ENCODE data around the gene CDT1.
"Not testable (repeated sequence)": the region's sequence is repeated elsewhere in the genome, so short reads cannot be mapped to it uniquely, and the experiment has no call there.

CDT1 gene

DNA sequence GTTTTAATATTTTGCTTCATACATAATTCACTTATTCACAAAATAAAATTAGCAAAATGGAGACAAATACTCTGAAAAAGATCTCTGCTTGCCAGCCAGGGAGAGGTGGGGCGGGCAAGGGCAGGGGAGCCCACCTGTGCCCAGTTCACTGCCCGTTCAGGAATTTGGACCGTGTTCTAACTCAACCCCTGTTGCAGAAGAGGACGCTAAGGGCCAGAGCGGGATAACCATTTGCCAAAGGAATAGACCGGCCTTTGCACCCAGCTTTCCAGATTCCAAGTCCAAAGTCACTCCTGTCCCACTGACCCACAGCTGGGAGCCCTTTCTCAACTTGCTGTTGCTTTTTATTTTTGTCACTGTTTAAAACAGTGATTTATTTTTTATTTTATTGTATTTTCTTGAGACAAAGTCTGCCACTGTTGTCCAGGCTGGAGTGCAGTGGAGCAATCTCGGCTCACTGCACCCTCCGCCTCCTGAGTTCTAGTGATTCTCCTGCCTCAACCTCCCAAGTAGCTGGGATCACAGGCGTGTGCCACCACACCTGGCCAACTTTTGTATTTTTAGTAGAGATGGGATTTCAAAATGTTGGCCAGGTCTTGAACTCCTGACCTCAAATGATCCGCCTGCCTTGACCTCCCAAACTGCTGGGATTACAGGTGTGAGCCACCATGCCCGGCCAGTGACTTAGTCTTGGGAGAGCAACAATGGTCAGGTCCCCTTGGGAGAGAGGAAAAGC, 15.8 kb upstream of the CDT1 start:
- Histone ChIP-seq H3K9ac (ENCODE audit: low read length) (no peak overlapping the region), H3K36me3 (ENCODE audit: insufficient read depth, low read length) (no peaks in the 10 kb centered on the region), H3K27me3 (ENCODE audit: control insufficient read depth in 1 of 2, insufficient read depth in 2 of 2, low read length in 2 of 2) (peaks cover 0 to 14% of the 10 kb centered on the region in 2 donors), H3K4me3 (ENCODE audit: low read depth in 1 of 2, low read length in 2 of 2) (no peak overlapping the region), H3K4me1 (ENCODE audit: insufficient read depth, low read length) (peaks cover 8% of the 10 kb centered on the region), H3K9me3 (ENCODE audit: low read length) (no peaks in the 10 kb centered on the region), H3K27ac (ENCODE audit: low read depth, low read length) (no peak overlapping the region)

DNA sequence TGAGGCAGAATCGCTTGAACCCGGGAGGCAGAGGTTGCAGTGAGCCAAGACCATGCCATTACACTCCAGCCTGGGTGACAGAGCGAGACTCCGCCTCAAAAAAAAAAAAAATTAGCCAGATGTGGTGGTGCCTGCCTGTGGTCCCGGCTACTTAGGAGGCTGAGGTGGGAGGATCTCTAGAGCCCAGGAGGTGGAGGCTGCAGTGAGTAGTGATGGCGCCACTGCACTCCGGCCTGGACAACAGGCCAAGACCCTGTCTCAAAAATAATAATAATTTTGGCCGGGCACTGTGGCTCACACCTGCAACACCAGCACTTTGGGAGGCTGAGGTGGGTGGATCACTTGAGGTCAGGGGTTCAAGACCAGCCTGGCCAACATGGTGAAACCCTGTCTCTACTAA, 14.8 kb upstream of the CDT1 start:
- not testable (repeated sequence) for H3K36me3 ChIP-seq (ENCODE audit: insufficient read depth, low read length); H3K27ac ChIP-seq (ENCODE audit: low read depth, low read length); H3K9me3 ChIP-seq (ENCODE audit: low read length); H3K4me3 ChIP-seq (ENCODE audit: low read depth in 1 of 2, low read length in 2 of 2); H3K4me1 ChIP-seq (ENCODE audit: insufficient read depth, low read length); H3K9ac ChIP-seq (ENCODE audit: low read length)
- peaks cover 0 to 22% of the 10 kb centered on the region in 2 donors for H3K27me3 ChIP-seq (ENCODE audit: control insufficient read depth in 1 of 2, insufficient read depth in 2 of 2, low read length in 2 of 2)

DNA sequence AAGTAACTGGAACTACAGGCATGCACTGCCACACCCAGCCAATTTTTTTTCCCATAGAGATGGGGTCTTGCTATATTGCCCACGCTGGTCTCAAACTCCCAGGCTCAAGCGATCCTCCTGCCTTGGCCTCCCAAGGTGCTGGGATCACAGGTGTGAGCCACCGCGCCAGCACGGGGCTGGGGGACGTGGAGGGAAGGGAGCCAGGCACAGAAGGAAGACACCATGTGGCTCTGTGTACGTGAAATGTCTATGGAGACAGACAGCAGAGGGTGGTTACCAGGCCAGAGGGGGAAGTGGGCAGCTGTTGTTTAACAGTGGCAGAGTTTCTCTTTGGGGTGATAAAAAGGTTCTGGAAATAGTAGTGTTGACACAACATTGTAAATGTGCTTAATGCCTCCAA, 14.0 kb upstream of the CDT1 start:
- no peaks in the 10 kb centered on the region for H3K36me3 ChIP-seq (ENCODE audit: insufficient read depth, low read length)
- no peak overlapping the region for H3K9ac ChIP-seq (ENCODE audit: low read length)
- peaks cover 0 to 22% of the 10 kb centered on the region in 2 donors for H3K27me3 ChIP-seq (ENCODE audit: control insufficient read depth in 1 of 2, insufficient read depth in 2 of 2, low read length in 2 of 2)
- H3K4me3 ChIP-seq (ENCODE audit: low read depth in 1 of 2, low read length in 2 of 2), result no peak overlapping the region
- H3K9me3 ChIP-seq (ENCODE audit: low read length), result no peaks in the 10 kb centered on the region
- H3K27ac ChIP-seq (ENCODE audit: low read depth, low read length), result no peak overlapping the region
- no peaks in the 10 kb centered on the region for H3K4me1 ChIP-seq (ENCODE audit: insufficient read depth, low read length)

DNA sequence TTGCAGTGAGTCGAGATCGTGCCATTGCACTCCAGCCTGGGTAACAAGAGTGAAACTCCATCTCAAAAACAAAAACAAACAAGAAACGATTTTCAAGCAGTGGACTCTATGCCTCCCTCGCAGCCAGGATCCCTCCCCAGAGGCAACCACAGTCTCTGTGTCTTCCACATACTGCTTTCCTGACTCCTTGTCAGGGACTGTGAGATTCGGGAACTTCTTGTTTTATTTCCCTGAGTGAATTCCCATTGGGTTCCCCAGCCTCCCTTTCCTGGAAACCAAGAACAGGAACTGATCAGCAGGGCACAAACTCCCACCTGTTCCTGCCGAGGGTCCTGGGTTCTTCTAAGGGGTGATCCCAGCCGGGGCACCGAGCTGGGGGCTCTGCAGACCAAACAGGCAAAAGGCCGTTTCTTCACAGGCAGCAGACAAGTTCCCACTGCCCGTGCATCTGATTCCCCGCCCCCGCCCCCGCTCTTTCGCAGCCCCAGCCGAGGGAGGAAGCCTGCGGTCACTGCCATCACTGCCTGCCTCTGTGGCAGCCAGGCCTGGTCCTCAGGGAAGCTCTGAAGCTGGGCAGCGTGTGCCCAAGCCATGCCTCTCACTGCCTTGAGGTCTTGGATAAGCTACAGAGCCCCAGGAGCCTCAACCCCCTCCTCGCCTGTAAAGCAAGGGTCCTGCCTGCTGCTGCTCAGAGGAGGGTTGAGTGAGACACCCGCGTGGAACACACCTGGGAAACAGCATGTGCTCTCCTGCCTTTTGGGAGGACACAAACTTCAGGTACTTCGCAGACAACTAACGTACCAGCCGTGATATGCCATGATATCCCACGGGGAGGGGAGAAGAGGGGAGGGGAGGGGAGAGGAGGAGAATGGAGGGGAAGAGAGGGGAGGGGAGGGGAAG, 13.0 kb upstream of the CDT1 start:
- Histone ChIP-seq H3K36me3 (ENCODE audit: insufficient read depth, low read length) (no peaks in the 10 kb centered on the region), H3K9ac (ENCODE audit: low read length) (no peak overlapping the region), H3K4me1 (ENCODE audit: insufficient read depth, low read length) (no peaks in the 10 kb centered on the region), H3K27me3 (ENCODE audit: control insufficient read depth in 1 of 2, insufficient read depth in 2 of 2, low read length in 2 of 2) (peaks cover 0 to 22% of the 10 kb centered on the region in 2 donors), H3K27ac (ENCODE audit: low read depth, low read length) (no peak overlapping the region), H3K9me3 (ENCODE audit: low read length) (no peaks in the 10 kb centered on the region), H3K4me3 (ENCODE audit: low read depth in 1 of 2, low read length in 2 of 2) (no peak overlapping the region)

DNA sequence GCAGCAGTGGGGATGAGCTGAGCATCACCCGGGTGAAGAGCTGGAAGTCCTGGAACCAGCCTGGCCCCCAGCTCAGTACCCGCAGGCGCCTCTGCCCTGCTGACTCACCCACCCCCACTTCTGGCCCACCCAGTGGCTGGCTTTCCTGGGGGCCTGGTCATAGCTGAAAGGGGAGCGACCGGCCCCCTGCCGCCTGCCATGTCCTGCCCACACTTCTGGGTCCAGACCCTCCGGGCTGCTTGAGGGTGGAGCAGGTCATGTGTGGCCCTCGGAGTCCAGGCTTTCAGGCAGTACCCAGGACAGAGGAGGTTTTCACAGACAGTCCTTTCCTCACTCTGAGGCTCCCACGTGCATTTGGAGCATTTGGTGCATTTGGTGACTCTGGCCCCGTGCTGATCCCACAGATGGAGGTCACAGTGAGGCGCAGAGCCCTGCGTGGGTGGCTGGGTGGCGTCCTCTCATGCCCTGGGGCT, 11.5 kb upstream of the CDT1 start:
- Histone ChIP-seq H3K9me3 (ENCODE audit: low read length) (no peaks in the 10 kb centered on the region), H3K27ac (ENCODE audit: low read depth, low read length) (no peak overlapping the region), H3K9ac (ENCODE audit: low read length) (no peak overlapping the region), H3K27me3 (ENCODE audit: control insufficient read depth in 1 of 2, insufficient read depth in 2 of 2, low read length in 2 of 2) (peaks cover 0 to 22% of the 10 kb centered on the region in 2 donors), H3K36me3 (ENCODE audit: insufficient read depth, low read length) (no peaks in the 10 kb centered on the region), H3K4me1 (ENCODE audit: insufficient read depth, low read length) (no peaks in the 10 kb centered on the region), H3K4me3 (ENCODE audit: low read depth in 1 of 2, low read length in 2 of 2) (no peak overlapping the region)

DNA sequence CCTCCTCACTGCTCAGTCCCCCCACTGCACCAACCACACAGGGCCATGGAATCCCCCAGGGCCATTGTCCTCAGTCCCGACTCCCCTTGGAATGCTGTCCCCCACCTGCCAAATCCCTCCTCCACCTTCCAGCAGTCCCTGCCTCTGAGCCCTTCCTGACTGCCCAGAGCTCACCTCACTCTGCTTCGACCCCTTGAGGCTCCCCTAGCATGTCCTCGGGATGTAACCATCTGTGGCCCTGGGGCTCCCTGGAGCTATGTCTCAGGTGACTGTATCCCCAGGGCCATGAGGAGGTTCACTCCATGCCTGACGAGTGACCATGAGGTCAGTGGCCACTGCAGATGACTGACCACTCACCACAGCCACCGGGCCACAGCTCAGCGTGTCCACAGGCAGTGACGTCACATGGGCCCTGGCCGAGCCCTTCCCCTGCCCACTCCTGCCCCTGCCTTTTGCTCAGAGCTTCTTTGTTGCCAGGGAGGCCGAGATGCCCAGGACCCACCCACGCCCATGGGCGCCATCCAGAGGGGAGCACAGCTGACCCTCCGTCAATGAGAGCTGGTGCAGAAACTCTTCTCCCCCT, 10.8 kb upstream of the CDT1 start:
- Histone ChIP-seq H3K36me3 (ENCODE audit: insufficient read depth, low read length) (no peaks in the 10 kb centered on the region), H3K9me3 (ENCODE audit: low read length) (no peaks in the 10 kb centered on the region), H3K9ac (ENCODE audit: low read length) (no peak overlapping the region), H3K27me3 (ENCODE audit: control insufficient read depth in 1 of 2, insufficient read depth in 2 of 2, low read length in 2 of 2) (peaks cover 0 to 22% of the 10 kb centered on the region in 2 donors), H3K27ac (ENCODE audit: low read depth, low read length) (no peak overlapping the region), H3K4me1 (ENCODE audit: insufficient read depth, low read length) (no peaks in the 10 kb centered on the region), H3K4me3 (ENCODE audit: low read depth in 1 of 2, low read length in 2 of 2) (no peak overlapping the region)

DNA sequence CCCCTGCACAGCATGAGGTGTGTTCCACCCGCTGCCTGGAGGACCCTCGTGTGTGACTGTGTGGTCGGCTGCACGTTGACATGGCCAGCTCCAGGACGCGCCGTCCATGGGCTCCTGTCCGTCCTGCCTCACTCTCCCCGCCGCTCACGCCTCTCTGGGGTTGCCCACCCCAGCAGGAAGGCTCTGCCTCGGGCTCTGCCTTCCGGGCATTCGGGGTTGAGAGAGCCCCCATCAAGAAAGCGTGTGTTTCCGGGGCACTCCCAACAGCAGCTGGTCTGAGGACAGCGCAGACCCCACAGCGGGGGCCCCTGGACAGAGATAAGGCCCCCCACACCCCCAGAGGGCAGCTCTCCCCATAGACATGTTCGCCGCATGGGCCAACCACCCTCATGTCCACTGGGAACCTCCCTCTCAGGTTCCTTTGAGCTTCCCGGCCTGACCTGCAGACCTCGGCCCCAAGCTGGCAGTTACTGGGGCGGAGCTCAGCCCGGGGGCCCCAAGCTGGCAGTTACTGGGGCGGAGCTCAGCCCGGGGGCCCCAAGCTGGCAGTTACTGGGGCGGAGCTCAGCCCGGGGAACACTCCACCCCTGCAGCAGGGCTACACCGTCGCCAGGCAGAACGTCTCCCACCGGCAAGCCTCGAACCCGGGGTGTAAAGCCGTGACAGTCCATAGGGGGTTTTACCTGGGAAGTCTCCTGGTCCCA, 10.2 kb upstream of the CDT1 start:
- Histone ChIP-seq H3K27ac (ENCODE audit: low read depth, low read length) (no peak overlapping the region), H3K4me3 (ENCODE audit: low read depth in 1 of 2, low read length in 2 of 2) (no peak overlapping the region), H3K9ac (ENCODE audit: low read length) (no peak overlapping the region), H3K9me3 (ENCODE audit: low read length) (no peaks in the 10 kb centered on the region), H3K36me3 (ENCODE audit: insufficient read depth, low read length) (no peaks in the 10 kb centered on the region), H3K4me1 (ENCODE audit: insufficient read depth, low read length) (no peaks in the 10 kb centered on the region), H3K27me3 (ENCODE audit: control insufficient read depth in 1 of 2, insufficient read depth in 2 of 2, low read length in 2 of 2) (peaks cover 0 to 22% of the 10 kb centered on the region in 2 donors)

DNA sequence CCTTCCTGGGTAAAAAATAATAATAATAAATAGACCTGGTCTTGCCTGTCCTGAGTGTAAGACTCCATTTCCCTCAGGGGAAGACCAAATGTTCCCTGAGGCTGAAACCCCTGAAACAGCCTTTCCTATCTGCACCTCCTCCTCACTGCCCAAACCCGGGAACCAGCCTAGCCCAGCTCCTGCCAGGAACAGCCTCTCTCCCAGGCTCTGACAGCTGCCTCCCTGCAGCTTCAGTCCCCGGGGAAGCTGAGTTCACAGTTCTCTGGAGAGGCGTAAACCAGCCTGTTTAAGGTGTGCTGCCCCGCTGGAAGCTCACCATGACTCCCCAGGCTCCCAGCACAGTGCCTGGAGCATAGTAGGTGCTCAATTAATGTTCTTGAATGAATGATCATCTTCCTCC, 7.3 kb upstream of the CDT1 start:
- Histone ChIP-seq H3K36me3 (ENCODE audit: insufficient read depth, low read length) (no peaks in the 10 kb centered on the region), H3K9me3 (ENCODE audit: low read length) (no peaks in the 10 kb centered on the region), H3K4me1 (ENCODE audit: insufficient read depth, low read length) (no peaks in the 10 kb centered on the region), H3K27ac (ENCODE audit: low read depth, low read length) (no peak overlapping the region), H3K9ac (ENCODE audit: low read length) (no peak overlapping the region), H3K27me3 (ENCODE audit: control insufficient read depth in 1 of 2, insufficient read depth in 2 of 2, low read length in 2 of 2) (peaks cover 0 to 22% of the 10 kb centered on the region in 2 donors), H3K4me3 (ENCODE audit: low read depth in 1 of 2, low read length in 2 of 2) (no peak overlapping the region)

DNA sequence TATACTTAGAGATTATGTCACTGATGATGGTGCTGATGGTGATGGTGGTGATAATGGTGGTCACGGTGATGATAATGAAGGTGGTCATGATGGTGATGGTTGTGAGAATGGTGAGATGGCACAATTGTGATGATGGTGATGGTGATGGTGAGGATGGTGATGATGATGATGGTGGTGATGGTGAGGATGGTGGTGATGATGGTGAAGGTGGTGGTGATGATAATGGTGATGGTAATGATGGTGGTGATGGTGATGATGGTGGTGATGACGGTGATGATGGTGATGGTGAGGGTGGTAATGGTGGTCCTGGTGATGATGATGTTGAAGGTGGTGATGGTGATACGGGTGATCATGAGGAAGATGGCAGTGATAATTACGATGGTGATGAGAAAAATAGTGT, 5.5 kb upstream of the CDT1 start:
- Histone ChIP-seq H3K9ac (ENCODE audit: low read length) (no peak overlapping the region), H3K36me3 (ENCODE audit: insufficient read depth, low read length) (no peaks in the 10 kb centered on the region), H3K4me3 (ENCODE audit: low read depth in 1 of 2, low read length in 2 of 2) (no peak overlapping the region), H3K4me1 (ENCODE audit: insufficient read depth, low read length) (no peaks in the 10 kb centered on the region), H3K27ac (ENCODE audit: low read depth, low read length) (no peak overlapping the region), H3K27me3 (ENCODE audit: control insufficient read depth in 1 of 2, insufficient read depth in 2 of 2, low read length in 2 of 2) (peaks cover 0 to 7% of the 10 kb centered on the region in 2 donors), H3K9me3 (ENCODE audit: low read length) (no peaks in the 10 kb centered on the region)

DNA sequence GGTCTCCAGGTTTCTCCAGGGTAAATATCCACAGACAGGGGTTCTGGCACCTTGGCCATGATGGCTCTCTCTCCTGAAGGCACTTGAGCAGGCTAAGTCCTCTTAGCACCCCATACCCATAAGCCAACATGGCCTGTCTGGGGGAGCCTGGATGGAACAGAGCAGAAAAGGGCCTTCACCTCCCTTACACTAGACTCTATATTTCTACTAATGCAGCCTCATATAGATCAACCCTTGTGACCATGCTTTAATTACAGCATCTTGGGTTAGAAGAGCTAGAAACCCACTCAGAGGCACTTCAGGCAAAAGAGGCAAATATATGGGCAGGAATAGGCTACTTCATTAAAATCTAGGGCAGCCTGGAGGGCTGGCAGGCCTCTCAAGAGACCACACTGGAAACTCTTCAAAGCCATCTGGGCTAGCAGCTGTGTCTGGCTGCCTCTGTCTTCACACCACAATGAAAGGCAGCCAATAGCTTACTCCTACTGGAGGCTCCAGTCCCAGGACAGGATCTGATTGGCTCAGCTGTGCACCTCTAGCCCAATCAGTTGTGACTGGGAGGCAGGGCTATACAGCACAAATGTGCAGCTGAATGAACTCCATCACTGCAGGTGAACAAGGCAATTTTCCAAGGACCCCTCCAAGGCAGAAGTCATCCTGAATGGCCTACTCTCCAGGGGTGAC, 4.7 kb upstream of the CDT1 start:
- Histone ChIP-seq H3K4me3 (ENCODE audit: low read depth in 1 of 2, low read length in 2 of 2) (no peak overlapping the region), H3K36me3 (ENCODE audit: insufficient read depth, low read length) (no peaks in the 10 kb centered on the region), H3K27ac (ENCODE audit: low read depth, low read length) (no peak overlapping the region), H3K4me1 (ENCODE audit: insufficient read depth, low read length) (no peaks in the 10 kb centered on the region), H3K27me3 (ENCODE audit: control insufficient read depth in 1 of 2, insufficient read depth in 2 of 2, low read length in 2 of 2) (no peaks in the 10 kb centered on the region), H3K9me3 (ENCODE audit: low read length) (no peaks in the 10 kb centered on the region), H3K9ac (ENCODE audit: low read length) (no peak overlapping the region)
